K562 (cell line): ENCODE results near the gene CHSY1. TPM values are rescaled to one million over a fixed set of nuclear protein-coding genes. Genes with fewer than 3 reads are reported as not detected.

ENCODE experiments used
- ATAC-seq: fragments of 200-7000 bp; cut with Tn5 transposase; 3 replicates; pipeline ENCODE4 v1.9.1; 2020; ENCODE audit warnings: moderate library complexity
- BruUV-seq: library from RNA; stranded (reverse); fragments of 400-500 nt; replicated peaks from 2 replicates; lab custom pipeline; 2021; lab: Mats Ljungman, UMichigan
- CTCF ChIA-PET: fragments of 300-600 bp; formaldehyde crosslinking; extraction: SDS; loops from one replicate; lab custom pipeline; 2021; ENCODE audit warnings: low intra/inter-chr PET ratio; lab: Yijun Ruan, JAX
- POLR2A ChIA-PET: fragments of 300-600, 350-650 bp; sonication (Branson Sonifier 250); formaldehyde crosslinking; extraction: SDS; loops from one replicate; lab custom pipeline; 2021; ENCODE audit warnings: antibody characterized with exemption, inconsistent platforms; lab: Yijun Ruan, JAX
- DNase-seq, 4 experiments: peaks; one replicate each; pipeline versions ENCODE4 v3.0.0 to v3.0.0-alpha.2; 2011 to 2018; ENCODE audit warnings: low spot score in 3 of 4, mixed read lengths in 3 of 4; ENCODE audit errors: extremely low read depth in 1 of 4
- FAIRE-seq: peaks from 2 replicates; lab custom pipeline; 2011; peaks lifted over from hg19 to GRCh38; lab: Jason Lieb, UNC
- H2AFZ ChIP-seq: 2 replicates; pipeline ENCODE4 v1.6.0; 2011; ENCODE audit warnings: low read depth, low read length, control low read depth, inconsistent platforms
- H3K27ac ChIP-seq: fragments of 200-600 bp; 3 replicates; pipeline ENCODE4 v1.8.0; 2011; ENCODE audit warnings: low read depth, mild to moderate bottlenecking, control low read depth, inconsistent platforms, low read length, moderate library complexity, mixed read lengths; ENCODE audit errors: extremely low read depth
- H3K27me3 ChIP-seq, 2 experiments: fragments of 300-600 bp in 1 of 2; 2 replicates in 1 of 2; 3 replicates in 1 of 2; pipeline versions ENCODE4 v1.6.0 to v1.8.0; 2011; ENCODE audit warnings: inconsistent platforms in 2 of 2, low read length in 2 of 2, mild to moderate bottlenecking in 1 of 2, mixed read lengths in 1 of 2, moderate library complexity in 1 of 2; ENCODE audit not compliant: control insufficient read depth in 2 of 2, insufficient read depth in 2 of 2
- H3K36me3 ChIP-seq: fragments of 300-600 bp; 3 replicates; pipeline ENCODE4 v1.8.0; 2011; ENCODE audit warnings: mild to moderate bottlenecking, low read length, inconsistent platforms; ENCODE audit not compliant: control insufficient read depth, insufficient read depth
- H3K4me1 ChIP-seq, 2 experiments: fragments of 200-600 bp in 1 of 2; replicated peaks in 1 of 2; 2 replicates in 1 of 2; 3 replicates in 1 of 2; pipeline versions ENCODE4 v1.5.1 to v1.8.0; 2011; ENCODE audit warnings: inconsistent platforms in 2 of 2, low read length in 2 of 2, mild to moderate bottlenecking in 1 of 2, mixed read lengths in 1 of 2, moderate library complexity in 1 of 2; ENCODE audit not compliant: control insufficient read depth in 2 of 2, insufficient read depth in 2 of 2
- H3K4me2 ChIP-seq: 2 replicates; pipeline ENCODE4 v1.6.1; 2011; ENCODE audit warnings: low read length, control low read depth, inconsistent platforms, mixed read lengths; ENCODE audit not compliant: insufficient read depth
- H3K4me3 ChIP-seq: fragments of 200-600 bp; sonication (generic), shearing (Covaris generic); 2 replicates; pipeline ENCODE4 v1.5.1; 2016; ENCODE audit warnings: control low read depth, inconsistent platforms
- H3K79me2 ChIP-seq: fragments of 200-600 bp; 3 replicates; pipeline ENCODE4 v1.8.0; 2011; ENCODE audit warnings: low read length, inconsistent platforms; ENCODE audit not compliant: control insufficient read depth, insufficient read depth
- H3K9ac ChIP-seq, 2 experiments: 2 replicates each; pipeline versions ENCODE4 v1.6.0 to v1.6.1; 2011; ENCODE audit warnings: low read depth in 2 of 2, low read length in 2 of 2, control low read depth in 1 of 2, inconsistent platforms in 1 of 2, mild to moderate bottlenecking in 1 of 2, mixed read lengths in 1 of 2; ENCODE audit not compliant: insufficient read depth in 1 of 2
- H3K9me1 ChIP-seq: one replicate; pipeline ENCODE4 v1.6.0; 2011; ENCODE audit warnings: inconsistent platforms, mild to moderate bottlenecking, low read length, moderate library complexity; ENCODE audit not compliant: control insufficient read depth, insufficient read depth
- H3K9me3 ChIP-seq: replicated peaks from 2 replicates; pipeline ENCODE4 v1.5.1; 2011; ENCODE audit warnings: low read depth, low read length, inconsistent platforms; ENCODE audit not compliant: control insufficient read depth, insufficient read depth
- H4K20me1 ChIP-seq: replicated peaks from 2 replicates; pipeline ENCODE4 v1.6.1; 2011; ENCODE audit warnings: low read length, inconsistent platforms, mixed read lengths; ENCODE audit not compliant: control insufficient read depth, insufficient read depth
- CHD4 ChIP-seq: fragments of 200-600 bp; sonication (generic); IDR thresholded peaks from 3 replicates; pipeline ENCODE4 v1.6.1; 2012; ENCODE audit warnings: low read depth, mild to moderate bottlenecking, mixed read lengths, low read length, inconsistent platforms; ENCODE audit not compliant: insufficient read depth, insufficient replicate concordance, poor library complexity, severe bottlenecking
- KAT2B ChIP-seq: IDR thresholded peaks from one replicate; pipeline ENCODE4 v1.6.1; 2012; ENCODE audit warnings: low read depth, mild to moderate bottlenecking, control low read depth, inconsistent platforms, low read length, moderate library complexity
- MAFG ChIP-seq: fragments of 450-650 bp; conservative IDR thresholded peaks from 2 replicates; pipeline ENCODE4 v1.6.1; 2016; ENCODE audit warnings: missing genetic modification characterization, missing compliant biosample characterization
- NFIC ChIP-seq: fragments of 450-650 bp; IDR thresholded peaks from 2 replicates; pipeline ENCODE4 v1.6.1; 2017; ENCODE audit warnings: mild to moderate bottlenecking, inconsistent platforms
- PCBP2 ChIP-seq: fragments of 200-400 bp; formaldehyde crosslinking; IDR thresholded peaks from 2 replicates; pipeline ENCODE4 v1.6.1; 2018; ENCODE audit warnings: low read length, low read depth, mild to moderate bottlenecking, moderate library complexity; ENCODE audit not compliant: poor library complexity, severe bottlenecking
- PHB2 ChIP-seq: fragments of 450-650 bp; IDR thresholded peaks from 2 replicates; pipeline ENCODE4 v1.6.1; 2017; ENCODE audit warnings: low read depth
- RHOXF2B ChIP-seq: fragments of 250-450 bp; sonication (Bioruptor Pico); conservative IDR thresholded peaks from 2 replicates; pipeline ENCODE4 v1.5.1; 2021
- SFPQ ChIP-seq: fragments of 200-400 bp; formaldehyde crosslinking; IDR thresholded peaks from 2 replicates; pipeline ENCODE4 v1.6.1; 2017; ENCODE audit warnings: mild to moderate bottlenecking, low read depth, low read length, moderate library complexity
- SMAD1 ChIP-seq: fragments of 150-350 bp; IDR thresholded peaks from 2 replicates; pipeline ENCODE4 v1.6.1; 2014; ENCODE audit warnings: low read length, low read depth; ENCODE audit not compliant: partially characterized antibody
- THAP7 ChIP-seq: fragments of 250-450 bp; sonication (Bioruptor Pico); IDR thresholded peaks from 2 replicates; pipeline ENCODE4 v1.5.0; 2021
- ZHX1 ChIP-seq: fragments of 150-350 bp; conservative IDR thresholded peaks from 2 replicates; pipeline ENCODE4 v1.6.1; 2014; ENCODE audit warnings: low read length
- ZNF311 ChIP-seq: fragments of 250-450 bp; sonication (Bioruptor Pico); IDR thresholded peaks from 2 replicates; pipeline ENCODE4 v1.4.0; 2020; ENCODE audit warnings: mild to moderate bottlenecking, moderate library complexity
- whole genome bisulfite sequencing: fragments of 100-300 bp; shearing (Covaris generic); methylation state at CpG from one replicate; pipeline ENCODE4 v1.1.6; 2016; ENCODE audit warnings: low coverage, mixed read lengths; ENCODE audit not compliant: insufficient coverage; ENCODE audit errors: missing lambda C conversion rate; 5-methylcytosine and 5-hydroxymethylcytosine counted together
- in situ Hi-C: fragments of 300-500 bp; cut with MboI; formaldehyde crosslinking; loops from 4 replicates; pipeline ENCODE4 v1.15.0; 2018; ENCODE audit warnings: inconsistent platforms, mixed read lengths
- intact Hi-C: fragments of 100-400 bp; cut with micrococcal nuclease; formaldehyde crosslinking; loops from 2 replicates; pipeline ENCODE4 v1.14.2; 2022
- polyA plus RNA-seq, 8 experiments: library from polyadenylated mRNA; depleted of rRNA in 4 of 8; stranded (reverse) in 5 of 8; unstranded in 3 of 8; fragments of >200 nt; fragmentation: Nextera tagmentation in 2 of 8; fragmentation: Illumina TruSeq in 1 of 8; extraction: Ambion mirVana in 2 of 8; extraction: Trizol in 1 of 8; gene quantifications; 2 replicates each; pipeline versions ENCODE4 v1.2.1 to v1.2.3, GENCODE V29; 2011 to 2014; ENCODE audit warnings: inconsistent platforms in 1 of 8, missing spikeins in 1 of 8
- total RNA-seq, 7 experiments: library from RNA; depleted of rRNA in 6 of 7; stranded (reverse); fragments of >200 nt in 6 of 7; fragmentation: Illumina TruSeq in 2 of 7; extraction: Trizol in 2 of 7; gene quantifications; 2 replicates each; pipeline versions ENCODE4 v1.2.1 to v1.2.3, GENCODE V29; 2011 to 2021; ENCODE audit warnings: low replicate concordance in 1 of 7

The CHSY1 gene
- total and polyA plus RNA-seq, 9 of the 15 experiments (the other 6 are each of a cell fraction or from before 2014, with no cell fraction given), result 7.0 to 16.4 (median 13.4) TPM

- Histone ChIP-seq H3K27ac (no peak overlapping the region), H3K9ac (no peak overlapping the region), H4K20me1 (0 out of 2 replicates have a peak, but pooled peaks cover 7% of the 10 kb centered on the region), H3K79me2 (no peaks in the 10 kb centered on the region), H2AFZ (peak overlapping the region; percentile 70), H3K4me2 (no peak overlapping the region), H3K27me3 (peaks cover 3 to 24% of the 10 kb centered on the region in 2 experiments; a peak in 2 of 5 replicates), H3K4me1 (peaks cover 5 to 8% of the 10 kb centered on the region in 2 experiments), H3K4me3 (no peak overlapping the region), H3K36me3 (peaks cover 15% of the 10 kb centered on the region), H3K9me1 (no peaks in the 10 kb centered on the region), H3K9me3 (no peaks in the 10 kb centered on the region)
- no peak for FAIRE-seq
- in situ Hi-C loops (loop anchor here (25.0 kb wide), 2 partner anchors 354 to 629 kb away; partner anchors contain the start of gene LRRK1), intact Hi-C loops (no loop called here)
- no peak for ATAC-seq
- DNase-seq, result peak in 1 of 4 experiments; percentile 19
- no TSS peak for BruUV-seq
- no peak for TF ChIP-seq SMAD1
- no peak for TF ChIP-seq THAP7 (CRISPR knock-in tag)
- no peak for TF ChIP-seq KAT2B
- no peak for TF ChIP-seq ZNF311 (CRISPR knock-in tag)
- TF ChIP-seq ZHX1, result no peak
- TF ChIP-seq NFIC, result no peak
- TF ChIP-seq SFPQ, result no peak
- no peak for TF ChIP-seq RHOXF2B (CRISPR knock-in tag)
- no peak for TF ChIP-seq PCBP2
- no peak for TF ChIP-seq PHB2
- TF ChIP-seq CHD4, result no peak
- no peak for TF ChIP-seq MAFG (tag)
- POLR2A ChIA-PET, result interaction anchor here (0.6 to 2.9 kb wide), 9 partner anchors 9 to 337 kb away, joined by 3 to 16 read pairs (median 3); no protein-coding TSS in a partner anchor
- CTCF ChIA-PET, result interaction anchor here (0.7 kb wide), 1 partner anchor 158 kb away, joined by 5 read pairs; no protein-coding TSS in a partner anchor
- 68% methylated on average over 9 of the region's 9 CpGs for WGBS
These were observed 14.9 kb upstream of the CHSY1 start for GRCh38 chr15:101266787-101267186.
